ENCODE measurements around the gene RPL27A.

Gene RPL27A

DNA sequence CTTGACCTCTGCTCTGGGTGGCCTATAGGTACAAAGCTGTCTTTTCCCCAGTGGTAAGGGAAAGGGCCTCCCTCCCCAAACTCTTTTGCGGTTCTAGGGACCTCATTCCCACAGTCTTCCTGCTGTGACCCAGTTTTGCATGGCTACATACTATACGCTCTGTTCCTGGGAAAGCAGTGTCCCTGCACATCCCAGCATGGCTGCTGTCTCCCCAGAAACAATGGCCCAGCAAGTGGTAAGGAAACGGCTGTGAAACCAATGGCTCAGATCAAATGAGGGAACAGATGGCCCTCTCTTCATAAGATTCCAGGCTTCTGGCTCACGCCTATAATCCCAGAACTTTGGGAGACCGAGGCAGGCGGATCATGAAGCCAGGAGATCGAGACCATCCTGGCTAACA, 41.1 kb downstream of the RPL27A start:
- no peak for DNase-seq

DNA sequence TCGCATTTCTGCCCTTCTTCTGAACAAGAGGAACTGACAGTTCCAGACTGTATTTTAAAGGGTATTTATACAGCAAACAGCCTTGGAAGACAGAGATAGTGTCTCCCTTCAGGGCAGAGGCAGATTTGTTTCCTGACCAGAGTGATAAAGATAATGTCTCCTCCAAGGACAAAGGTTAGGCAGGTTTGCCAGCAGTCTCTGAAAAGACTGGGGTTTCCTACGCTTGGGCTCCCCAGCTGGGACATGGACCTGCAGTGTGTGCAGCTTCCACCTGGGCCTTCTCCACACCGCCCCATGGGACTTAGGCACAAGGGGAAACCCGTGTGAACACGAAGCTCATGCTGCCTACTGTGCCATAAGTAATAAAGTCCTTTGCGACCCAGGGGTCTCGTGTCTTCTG, 42.1 kb downstream of the RPL27A start:
- DNase-seq = no peak

DNA sequence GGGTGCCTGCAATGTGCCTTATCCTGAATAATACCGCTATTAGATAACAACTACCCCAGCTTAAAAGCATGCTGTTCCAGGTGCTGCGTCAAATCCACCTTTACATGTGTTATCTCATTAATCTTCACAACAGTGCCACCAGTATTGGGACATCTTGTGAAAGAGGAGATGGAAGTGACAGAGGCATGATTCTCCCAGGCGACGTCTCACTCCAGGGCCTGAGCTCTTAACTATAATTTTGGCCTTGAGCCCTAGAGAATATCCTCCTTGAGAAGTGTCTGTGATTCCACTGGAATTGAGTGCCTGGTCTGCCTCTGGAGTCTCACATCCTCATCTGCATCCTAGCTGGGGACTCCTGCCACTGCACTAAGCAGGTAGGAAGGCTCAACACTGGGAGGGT, 43.8 kb downstream of the RPL27A start:
- DNase-seq = no peak

DNA sequence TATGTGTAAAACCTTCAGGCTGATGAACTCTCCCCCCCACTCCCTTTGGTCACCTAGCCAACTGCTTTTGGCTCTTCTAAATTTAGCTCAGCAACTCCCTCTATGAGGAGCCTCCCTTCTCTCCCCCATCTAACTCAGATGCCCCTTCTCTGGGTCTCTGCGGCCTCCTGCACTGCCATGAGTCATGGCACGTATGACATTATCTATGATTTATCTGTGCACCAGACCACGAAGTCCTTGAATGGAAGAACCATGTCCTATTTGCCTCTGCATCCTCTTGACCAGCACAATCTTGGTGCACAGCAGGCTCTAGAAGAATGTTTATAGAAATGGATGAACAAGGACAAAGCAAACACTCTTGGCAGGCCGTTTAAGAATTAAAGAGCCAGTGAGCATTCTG, 46.0 kb downstream of the RPL27A start:
- DNase-seq = no peak

DNA sequence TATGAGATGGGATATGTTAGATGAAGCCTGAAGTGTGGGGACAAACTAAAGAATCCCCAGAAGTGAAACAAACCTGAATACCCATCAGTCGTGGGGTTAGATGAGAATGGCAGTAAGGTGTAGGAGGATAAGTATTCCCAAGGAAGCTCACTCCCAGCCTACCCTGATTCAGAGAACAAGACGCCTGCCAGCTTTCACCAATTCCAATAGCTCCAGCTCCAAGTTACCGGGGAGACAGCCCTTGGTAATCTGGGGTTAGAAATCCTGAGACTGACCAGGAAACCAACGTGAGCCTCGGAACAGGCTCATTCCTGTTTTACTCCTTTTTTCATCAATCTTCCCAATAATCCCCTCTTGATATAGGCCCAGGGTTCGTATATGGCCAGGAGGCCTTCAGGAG, 46.5 kb downstream of the RPL27A start:
- DNase-seq = no peak

DNA sequence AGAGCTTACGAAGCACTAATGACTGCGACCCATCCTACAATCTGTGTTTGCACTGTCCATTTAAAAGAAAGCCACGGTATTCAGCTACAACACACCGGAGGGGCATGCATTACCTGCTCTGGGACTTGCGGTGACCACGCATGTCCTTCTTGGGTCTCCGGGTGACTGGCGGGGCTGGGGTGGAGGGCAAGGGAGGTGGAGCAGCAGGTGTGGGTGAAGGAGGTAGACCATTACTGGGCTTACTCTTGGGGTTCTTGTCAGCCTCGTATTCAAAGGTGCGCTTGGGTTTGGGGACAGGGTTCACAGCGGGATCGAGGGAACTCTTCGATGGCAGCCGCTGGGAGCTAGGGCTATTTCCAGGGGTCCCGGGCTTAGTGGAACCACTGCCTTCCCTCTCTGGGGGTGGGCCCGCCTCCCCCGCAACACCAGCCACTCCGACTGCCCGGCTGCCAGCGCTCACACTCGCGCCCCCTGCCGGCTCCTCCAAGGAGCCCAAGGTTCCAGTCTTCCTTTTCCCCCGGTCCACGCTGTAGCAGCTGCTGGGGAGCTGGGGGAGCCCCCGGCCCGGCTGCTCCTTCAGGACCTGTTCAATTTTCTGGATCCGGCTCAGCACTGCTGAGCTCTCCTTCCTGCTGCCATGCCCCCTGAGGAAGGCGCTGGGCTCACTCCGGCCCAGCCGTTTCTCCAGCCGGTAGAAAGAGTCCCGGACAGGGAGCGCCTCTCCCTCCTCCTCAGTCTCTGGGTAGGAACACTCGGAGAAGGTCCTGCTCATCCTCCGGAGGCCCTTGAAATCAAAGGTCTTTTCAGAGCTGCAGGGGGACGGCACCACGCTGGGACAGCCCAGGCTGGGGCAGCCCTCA, 47.5 kb downstream of the RPL27A start:
- DNase-seq = no peak

DNA sequence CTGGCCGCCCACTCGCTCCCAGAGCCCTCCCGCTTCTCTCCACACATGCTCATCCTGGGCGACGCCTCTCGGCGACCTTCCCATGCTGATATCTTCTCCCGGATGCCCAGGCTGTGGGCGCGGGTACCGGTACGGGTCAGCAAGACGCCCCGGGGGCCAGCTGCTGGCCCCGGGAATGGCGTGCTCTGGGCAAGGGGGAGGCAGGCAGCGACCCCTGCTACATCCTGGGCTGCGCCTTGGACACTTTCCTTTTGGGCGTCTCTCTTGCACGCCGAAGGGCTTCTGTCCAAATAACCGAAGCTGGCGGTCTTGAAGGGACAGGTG, 48.1 kb downstream of the RPL27A start:
- no peak for DNase-seq

DNA sequence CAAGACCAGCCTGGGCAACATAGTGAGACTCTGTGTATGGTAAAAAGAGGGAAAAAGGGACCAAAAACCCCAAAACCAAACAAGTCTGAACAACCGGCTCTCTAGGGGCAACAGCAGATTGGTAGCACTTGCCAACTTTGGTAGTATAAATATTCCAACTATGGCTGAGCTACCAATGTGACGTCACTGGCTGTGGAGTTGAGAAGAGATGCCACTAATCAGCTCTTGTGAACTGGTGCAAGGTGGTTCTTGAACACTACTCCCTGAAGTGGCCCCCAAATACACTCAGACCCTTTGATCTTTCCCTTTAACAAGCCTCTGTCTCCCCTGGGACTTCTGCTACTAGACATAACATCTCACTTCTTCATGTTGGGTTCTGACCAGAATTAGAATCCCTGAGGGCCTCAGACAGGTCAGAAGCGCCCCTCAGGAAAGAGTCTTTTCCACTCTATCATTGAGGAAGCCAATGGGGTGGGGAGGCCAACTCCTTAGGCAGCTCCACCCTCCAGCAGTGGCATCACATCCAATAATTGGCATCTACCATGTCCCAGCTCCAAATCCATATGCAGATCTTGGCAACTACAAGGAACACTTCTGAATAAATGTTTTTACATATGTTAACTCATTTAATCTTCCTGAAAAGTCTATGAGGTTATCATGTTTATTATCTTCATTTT, 49.2 kb downstream of the RPL27A start:
- DNase-seq = no peak

DNA sequence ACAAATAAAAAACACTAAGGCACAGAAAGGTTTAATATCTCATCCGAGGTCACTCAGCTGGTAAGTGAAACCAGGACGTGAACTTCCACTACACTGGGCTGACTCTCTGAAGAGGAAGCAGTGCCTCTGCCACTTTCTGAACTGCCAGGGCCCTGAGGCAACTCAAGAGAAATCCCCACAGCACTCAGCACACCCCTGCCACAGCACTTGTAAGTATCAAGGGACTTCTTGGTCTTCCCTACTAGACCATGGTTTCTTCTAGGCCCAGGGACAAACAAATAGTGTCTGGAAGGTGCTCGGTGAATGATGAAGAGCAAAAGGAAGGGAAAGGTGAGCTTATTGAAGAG, 49.7 kb downstream of the RPL27A start:
- no peak for DNase-seq

DNA sequence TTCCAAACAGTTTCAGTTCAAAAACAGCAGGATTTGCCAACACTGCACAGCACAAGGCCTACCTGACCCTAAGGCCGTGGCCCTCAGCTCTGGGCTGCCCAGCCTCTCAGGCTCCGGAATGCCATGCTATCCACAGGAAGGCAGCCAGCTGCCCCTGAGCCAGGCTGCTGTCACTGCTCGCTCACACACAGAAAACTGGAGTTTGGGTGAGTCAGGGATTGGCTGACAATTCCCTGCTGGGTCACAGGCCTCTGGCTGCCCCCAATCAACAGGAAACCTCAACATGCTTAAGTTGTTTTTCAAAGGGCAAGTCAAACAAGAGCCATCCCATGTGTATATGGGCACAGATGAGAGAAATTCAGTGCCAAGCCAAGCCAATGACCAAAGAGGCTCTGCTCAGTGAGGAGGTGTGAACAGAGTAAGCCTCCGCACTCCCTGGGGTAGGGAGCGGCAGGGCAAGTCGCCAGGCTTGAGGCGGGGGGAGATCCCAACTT, 50.2 kb downstream of the RPL27A start:
- no peak for DNase-seq

DNA sequence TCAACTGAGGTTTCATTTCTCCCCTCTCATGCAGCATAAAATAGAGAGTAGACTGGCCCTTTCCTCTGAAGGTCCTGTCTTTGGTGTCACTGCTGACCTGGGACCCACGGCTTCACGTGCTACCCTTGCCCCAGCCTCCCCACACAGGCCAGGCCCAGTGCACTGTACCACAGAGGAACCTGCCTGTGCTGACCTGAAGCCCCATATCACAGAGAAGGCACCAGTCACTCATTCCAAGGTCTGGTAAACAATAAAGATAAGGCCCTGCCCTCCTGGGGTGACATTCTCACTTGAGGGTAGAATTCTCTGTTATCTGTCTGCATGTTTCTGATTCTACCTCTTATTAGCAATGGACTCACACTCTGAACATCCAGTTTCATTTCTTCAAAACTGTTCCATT, 51.3 kb downstream of the RPL27A start:
- DNase-seq = no peak

DNA sequence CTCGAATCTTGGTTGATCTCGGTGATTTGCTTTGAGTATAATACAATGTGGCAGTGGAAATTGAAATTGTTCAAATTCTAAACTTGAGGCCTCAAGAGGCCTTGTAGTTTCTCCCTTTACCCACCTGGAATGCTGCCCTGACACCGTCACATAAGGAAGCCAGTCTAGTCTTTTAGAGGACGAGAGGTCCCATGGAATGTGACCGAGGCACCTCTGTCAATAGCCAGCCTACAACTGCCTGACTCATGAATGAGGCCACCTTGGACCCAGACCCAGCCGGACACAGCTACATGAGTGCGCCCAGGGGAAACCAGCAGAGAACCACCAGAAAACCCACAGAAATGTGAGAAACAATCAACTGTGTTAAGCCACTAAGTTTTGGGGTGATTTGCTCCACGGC, 52.5 kb downstream of the RPL27A start:
- no peak for DNase-seq

DNA sequence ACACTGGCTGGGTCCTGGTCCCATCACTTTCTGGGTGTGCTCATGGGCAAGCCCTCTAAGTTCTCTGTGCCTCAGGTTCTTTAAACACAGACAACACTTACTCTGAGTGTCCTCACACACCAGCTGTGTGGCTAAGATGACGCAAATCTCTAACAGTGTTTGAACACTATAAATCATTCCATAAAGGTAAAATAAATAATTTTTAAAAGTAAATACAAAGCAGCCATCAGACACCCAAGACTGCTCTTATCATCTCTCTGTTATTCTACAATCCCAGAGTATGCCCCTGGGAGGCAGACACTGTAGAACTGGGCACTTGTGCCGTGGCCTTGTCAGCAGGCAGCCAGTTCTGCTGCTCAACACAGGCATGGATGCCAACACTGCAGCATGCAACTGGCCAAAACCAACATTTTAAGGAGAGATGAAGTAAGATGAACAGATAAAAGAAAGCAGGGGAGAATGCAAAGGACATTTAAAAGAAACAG, 56.8 kb downstream of the RPL27A start:
- DNase-seq = no peak

Measured in NCI-H1417 treated with DMSO at 0.1 percent for 48 hours (cell line).